ENCODE data around the gene ANGEL2.
"Not testable (repeated sequence)": the region's sequence is repeated elsewhere in the genome, so short reads cannot be mapped to it uniquely, and the experiment has no call there.

ANGEL2 gene

GRCh38 chr1:212974711-212975110 is 41.0 kb downstream of the ANGEL2 start:
- no peak for DNase-seq

- no peak for DNase-seq
These were observed 41.8 kb downstream of the ANGEL2 start for GRCh38 chr1:212973899-212974298.

DNA sequence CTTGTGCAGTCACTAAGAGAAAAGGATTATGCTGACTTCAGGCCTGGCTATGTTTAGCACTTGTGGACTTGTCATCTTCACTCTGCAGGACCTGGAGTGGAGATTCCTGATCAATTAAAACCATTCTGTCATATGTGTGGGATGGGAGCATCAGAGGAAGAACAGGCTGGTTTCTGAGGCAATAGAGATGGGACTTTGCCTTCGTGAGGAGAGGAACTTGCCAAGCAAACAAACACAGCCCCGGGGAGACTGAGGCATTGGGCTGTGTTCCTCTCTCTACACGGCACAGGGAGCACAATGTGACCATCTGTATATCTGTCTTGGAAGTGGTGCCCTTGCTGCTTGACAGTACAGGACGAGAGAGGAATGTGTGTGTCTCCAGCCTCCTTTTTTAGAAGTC is 42.2 kb downstream of the ANGEL2 start:
- DNase-seq: no peak

DNA sequence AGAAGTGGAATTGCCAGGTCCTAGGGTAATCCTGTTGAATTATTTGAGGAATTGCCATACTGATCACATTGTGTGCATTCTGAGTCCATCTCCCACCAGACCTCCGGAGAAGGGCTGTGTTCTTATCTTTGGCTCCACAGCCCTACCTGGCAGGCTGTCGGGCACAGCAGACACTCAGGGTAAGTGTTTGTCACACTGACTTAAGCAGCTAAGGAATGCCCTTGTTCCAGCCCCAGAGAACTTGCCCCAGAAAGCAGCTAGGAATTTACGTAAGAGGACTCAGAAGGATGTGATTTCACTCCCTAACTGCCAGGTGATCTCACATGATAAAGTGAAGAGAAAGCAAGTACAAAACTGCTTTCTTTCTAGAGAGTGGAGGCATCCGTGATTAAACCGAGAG is 44.4 kb downstream of the ANGEL2 start:
- no peak for DNase-seq

DNA sequence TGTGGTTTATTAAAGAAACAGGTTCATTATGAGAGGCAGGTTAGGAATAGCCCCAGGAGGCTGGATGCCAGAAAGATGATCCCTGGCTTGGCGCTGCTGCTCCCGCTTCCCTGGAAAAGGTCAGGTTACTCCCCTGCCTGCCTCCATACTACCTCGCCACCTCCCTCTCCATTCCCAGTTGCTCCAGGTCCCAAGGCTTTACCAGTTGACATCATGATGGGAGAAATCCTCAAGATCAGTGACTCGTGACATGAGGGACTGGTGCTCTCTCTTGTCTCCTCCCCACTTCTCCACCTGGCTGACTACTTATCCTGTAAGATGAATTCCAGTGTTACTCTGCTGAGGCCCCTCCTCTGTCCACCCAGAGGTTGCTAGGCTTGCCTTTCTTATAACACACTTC is 45.6 kb downstream of the ANGEL2 start:
- no peak for DNase-seq

GRCh38 chr1:212968368-212968863 is 47.3 kb downstream of the ANGEL2 start:
- DNase-seq: no peak

- no peak for DNase-seq
These were observed 47.9 kb downstream of the ANGEL2 start for GRCh38 chr1:212967801-212968200.

DNA sequence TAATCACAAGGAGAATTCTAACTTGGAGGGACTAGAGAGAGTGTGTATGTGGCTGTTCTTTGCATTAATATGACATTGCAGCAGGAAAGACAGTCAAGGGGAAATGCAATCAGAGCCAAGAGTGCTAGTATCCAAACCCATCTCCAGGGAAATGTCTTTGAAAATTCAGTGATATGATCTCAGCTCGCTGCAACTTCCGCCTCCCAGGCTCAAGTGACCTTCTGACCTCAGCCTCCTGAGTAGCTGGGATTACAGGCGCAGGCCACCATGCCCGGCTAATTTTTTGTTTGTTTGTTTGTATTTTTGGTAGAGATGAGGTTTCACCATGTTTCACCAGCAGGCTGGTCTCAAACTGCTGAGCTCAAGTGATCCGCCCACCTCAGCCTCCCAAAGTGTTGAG is 49.1 kb downstream of the ANGEL2 start:
- no peak for DNase-seq

DNA sequence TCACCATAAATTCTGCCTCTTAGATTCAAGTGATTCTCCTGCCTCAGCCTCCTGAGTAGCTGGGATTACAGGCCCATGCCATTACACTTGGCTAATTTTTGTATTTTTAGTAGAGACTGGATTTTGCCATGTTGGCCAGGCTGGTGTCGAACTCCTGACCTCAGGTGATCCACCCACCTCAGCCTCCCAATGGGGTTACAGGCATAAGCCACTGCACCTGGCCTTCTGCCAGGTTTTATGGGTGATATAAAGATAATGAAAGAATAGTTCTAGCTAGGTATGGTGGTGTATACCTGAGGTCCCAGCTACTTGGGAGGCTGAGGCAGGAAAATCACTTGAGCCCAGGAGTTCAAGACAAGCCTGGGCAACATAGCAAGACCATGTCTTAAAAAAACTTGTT is 50.7 kb downstream of the ANGEL2 start:
- DNase-seq: not testable (repeated sequence)

- no peak for DNase-seq
These were observed 51.6 kb downstream of the ANGEL2 start for GRCh38 chr1:212964102-212964501.

- DNase-seq: no peak
These were observed 53.2 kb downstream of the ANGEL2 start for GRCh38 chr1:212962509-212962908.

- DNase-seq: no peak
These were observed 54.7 kb downstream of the ANGEL2 start for GRCh38 chr1:212960932-212961331.

GRCh38 chr1:212959266-212960220 is 56.1 kb downstream of the ANGEL2 start:
- no peak for DNase-seq

DNA sequence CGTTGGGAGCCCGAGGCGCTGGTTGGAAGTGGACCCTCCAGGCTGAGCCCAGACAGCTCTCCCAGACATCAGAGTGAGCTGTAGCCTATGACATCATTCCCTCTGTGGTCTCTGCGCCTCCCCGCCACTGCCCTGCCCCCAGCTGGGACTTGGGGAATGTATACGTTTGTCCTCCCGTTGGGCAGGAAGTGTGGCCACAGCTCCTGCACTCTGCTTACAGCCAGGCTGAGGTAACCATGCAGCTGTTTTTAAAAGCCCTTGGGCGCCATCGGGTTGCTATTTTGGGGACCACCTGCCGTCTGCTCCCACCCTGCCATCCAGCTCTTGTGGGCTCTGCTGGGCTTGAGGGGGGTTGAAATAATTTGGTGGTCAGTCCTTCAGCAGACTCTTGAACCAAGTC is 57.5 kb downstream of the ANGEL2 start:
- DNase-seq: no peak

DNA sequence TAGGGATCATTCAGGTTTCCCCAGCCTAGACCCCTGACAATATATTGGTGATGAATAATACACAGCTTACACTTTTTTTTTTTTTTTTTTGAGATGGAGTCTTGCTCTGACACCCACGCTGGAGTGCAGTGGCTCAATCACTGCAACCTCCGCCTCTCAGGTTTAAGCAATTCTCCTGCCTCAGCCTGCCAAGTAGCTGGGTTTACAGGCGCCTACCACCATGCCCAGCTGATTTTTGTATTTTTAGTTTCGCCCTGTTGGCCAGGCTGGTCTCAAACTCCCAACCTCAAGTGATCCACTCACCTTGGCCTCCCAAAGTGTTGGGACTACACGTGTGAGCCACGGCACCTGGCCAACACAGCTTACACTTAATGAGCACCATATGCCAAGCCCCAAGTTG is 58.1 kb downstream of the ANGEL2 start:
- DNase-seq: no peak

GRCh38 chr1:212955961-212956620 is 59.6 kb downstream of the ANGEL2 start:
- DNase-seq: no peak

DNA sequence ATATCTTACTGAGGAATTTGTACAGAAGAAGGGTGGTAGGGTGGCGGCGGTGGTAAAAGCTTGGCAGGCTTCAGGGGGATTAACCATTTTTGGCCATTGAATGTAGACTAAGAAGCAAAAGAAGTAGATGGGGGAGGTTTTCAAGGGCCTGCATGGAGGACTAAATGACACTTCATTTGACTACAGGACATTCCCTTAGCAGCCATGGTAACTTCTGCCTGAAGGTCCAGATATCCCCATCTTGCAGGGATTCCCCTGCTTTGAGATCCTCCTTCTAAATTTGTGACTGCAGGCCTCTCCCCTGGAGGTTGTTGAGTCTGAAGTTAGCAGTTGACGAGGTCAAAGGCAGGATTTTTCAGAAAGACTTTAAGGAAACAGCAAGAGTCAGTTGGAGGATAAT is 60.6 kb downstream of the ANGEL2 start:
- DNase-seq: no peak

DNA sequence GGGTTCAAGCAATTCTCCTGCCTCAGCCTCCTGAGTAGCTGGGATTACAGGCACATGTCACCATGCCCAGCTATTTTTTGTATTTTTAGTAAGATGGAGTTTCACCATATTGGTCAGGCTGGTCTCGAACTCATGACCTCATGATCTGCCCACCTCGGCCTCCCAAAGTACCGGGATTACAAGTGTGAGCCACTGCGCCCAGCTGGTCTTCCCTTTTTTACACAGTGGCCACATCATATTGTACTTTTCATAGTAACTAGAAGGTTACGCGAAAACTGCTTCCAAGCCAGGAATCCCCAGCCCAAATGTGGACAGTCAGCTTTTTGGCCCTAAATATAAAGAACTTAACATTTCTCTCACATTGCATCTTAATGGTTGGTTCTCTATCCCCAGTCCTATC is 61.2 kb downstream of the ANGEL2 start:
- no peak for DNase-seq

DNA sequence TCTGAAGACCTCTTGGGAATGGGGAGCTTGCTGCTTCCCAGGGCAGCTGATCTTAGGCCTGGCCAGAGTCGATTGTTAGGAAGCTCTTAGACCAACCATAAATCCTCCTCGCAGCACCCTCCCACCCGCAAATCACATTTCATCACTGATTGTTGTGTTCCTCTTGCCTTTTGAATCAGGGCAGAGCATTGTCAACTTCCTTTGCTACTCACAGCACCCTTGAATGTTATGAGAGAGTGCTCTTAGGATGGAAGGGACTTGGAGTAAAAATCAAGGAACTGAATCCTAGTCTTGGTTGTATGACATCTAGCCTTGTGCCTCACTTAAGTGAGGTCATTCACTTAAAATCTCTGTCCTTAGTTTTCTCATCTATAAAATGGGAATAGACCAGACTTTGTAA is 62.3 kb downstream of the ANGEL2 start:
- no peak for DNase-seq

DNA sequence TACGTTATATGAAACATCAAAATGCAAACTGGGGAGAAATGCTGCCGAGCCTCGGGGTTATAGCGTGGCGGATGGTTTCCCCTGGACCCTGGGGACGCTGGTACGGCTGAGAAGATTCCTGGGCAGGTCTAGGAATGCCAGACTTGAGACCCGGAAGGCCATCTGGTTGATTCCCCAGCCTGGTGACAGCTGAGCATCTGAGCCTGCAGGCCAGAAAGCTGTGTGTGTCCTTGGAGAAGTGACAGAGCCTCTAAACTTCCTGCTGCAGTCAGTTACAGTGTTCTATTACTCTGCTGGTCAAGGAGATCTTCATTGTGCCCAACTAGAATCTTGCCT is 63.1 kb downstream of the ANGEL2 start:
- peak; percentile 55 for DNase-seq

GRCh38 chr1:212951947-212952640 is 63.6 kb downstream of the ANGEL2 start:
- DNase-seq: no peak

DNA sequence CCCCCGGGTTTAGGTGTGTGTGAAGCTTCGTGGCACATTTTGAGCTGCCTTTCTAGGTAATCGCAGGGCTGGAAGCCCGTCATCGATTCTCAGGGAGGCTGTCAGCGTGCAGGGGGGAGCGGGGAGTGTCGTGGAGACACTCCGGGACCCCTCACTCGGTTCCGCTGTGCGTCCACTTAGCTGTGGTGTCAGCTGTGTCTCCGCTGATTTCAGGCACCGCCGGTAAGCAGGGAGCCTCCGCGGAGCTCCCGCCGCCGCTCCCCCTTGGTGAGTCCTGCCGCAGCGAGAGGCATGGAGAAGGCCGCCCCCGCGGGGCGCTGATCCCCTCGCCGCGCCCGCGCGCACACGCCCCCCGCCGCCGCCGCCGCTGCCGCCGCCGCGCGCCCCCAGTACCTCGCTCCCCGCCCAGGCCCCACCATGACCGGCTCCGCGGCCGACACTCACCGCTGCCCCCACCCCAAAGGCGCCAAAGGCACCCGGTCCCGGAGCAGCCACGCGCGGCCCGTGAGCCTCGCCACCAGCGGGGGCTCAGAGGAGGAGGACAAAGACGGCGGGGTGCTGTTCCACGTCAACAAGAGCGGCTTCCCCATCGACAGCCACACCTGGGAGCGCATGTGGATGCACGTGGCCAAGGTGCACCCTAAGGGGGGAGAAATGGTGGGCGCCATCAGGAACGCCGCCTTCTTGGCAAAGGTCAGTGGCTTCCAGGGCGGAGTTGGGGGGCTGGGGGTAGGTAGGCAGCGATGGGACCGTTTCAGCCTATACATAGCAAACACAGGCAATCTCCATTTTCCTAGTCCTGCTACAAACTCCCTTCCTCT is 64.3 kb downstream of the ANGEL2 start:
- DNase-seq: no peak
